Dermis blood vessel endothelial cell (primary cell): ENCODE data around the gene ACAP2. TPM values are rescaled to one million over a fixed set of nuclear protein-coding genes. Genes with fewer than 3 reads are reported as not detected.
"Not testable (repeated sequence)": the region's sequence is repeated elsewhere in the genome, so short reads cannot be mapped to it uniquely, and the experiment has no call there.

Experiments used
- DNase-seq: peaks from one replicate; pipeline ENCODE4 v3.0.0; 2010
- total RNA-seq: library from RNA; depleted of rRNA; stranded (reverse); fragments of >200 nt; gene quantifications from 2 replicates; pipeline ENCODE4 v1.2.3, GENCODE V29; 2014

The ACAP2 gene
- total RNA-seq, 1 donor from 2014 or later = 66.9 TPM

- DNase-seq = peak; percentile 44
Observed at GRCh38 chr3:195441992-195442572, 738 bp downstream of the ACAP2 start.

GRCh38 chr3:195441476-195441991 lies 1.3 kb downstream of the ACAP2 start:
- DNase-seq = peak; percentile 27

GRCh38 chr3:195441051-195441450 lies 1.8 kb downstream of the ACAP2 start:
- no peak for DNase-seq

- no peak for DNase-seq
Observed at GRCh38 chr3:195440379-195440778, 2.4 kb downstream of the ACAP2 start.

- DNase-seq = no peak
Observed at GRCh38 chr3:195438371-195438770, 4.4 kb downstream of the ACAP2 start.

GRCh38 chr3:195425849-195426248 lies 17.0 kb downstream of the ACAP2 start:
- peak; percentile 5 for DNase-seq

GRCh38 chr3:195423818-195424217 lies 19.0 kb downstream of the ACAP2 start:
- DNase-seq = no peak

GRCh38 chr3:195421400-195421799 lies 21.4 kb downstream of the ACAP2 start:
- peak; percentile 8 for DNase-seq

GRCh38 chr3:195416795-195417194 lies 26.0 kb downstream of the ACAP2 start:
- DNase-seq = no peak

GRCh38 chr3:195411836-195412235 lies 31.0 kb downstream of the ACAP2 start:
- no peak for DNase-seq

- no peak for DNase-seq
Observed at GRCh38 chr3:195410546-195410945, 32.3 kb downstream of the ACAP2 start.

GRCh38 chr3:195407531-195408409 lies 35.0 kb downstream of the ACAP2 start:
- DNase-seq = no peak

- peak; percentile 87 for DNase-seq
Observed at GRCh38 chr3:195405651-195406050, 37.2 kb downstream of the ACAP2 start.

- DNase-seq = no peak
Observed at GRCh38 chr3:195403841-195404408, 38.9 kb downstream of the ACAP2 start.

GRCh38 chr3:195403244-195403643 lies 39.6 kb downstream of the ACAP2 start:
- DNase-seq = no peak

- DNase-seq = no peak
Observed at GRCh38 chr3:195401943-195402342, 40.9 kb downstream of the ACAP2 start.

GRCh38 chr3:195398460-195398859 lies 44.4 kb downstream of the ACAP2 start:
- not testable (repeated sequence) for DNase-seq

GRCh38 chr3:195397524-195397923 lies 45.3 kb downstream of the ACAP2 start:
- DNase-seq = no peak

- no peak for DNase-seq
Observed at GRCh38 chr3:195395208-195395816, 47.5 kb downstream of the ACAP2 start.

GRCh38 chr3:195394700-195395099 lies 48.1 kb downstream of the ACAP2 start:
- DNase-seq = no peak

GRCh38 chr3:195394024-195394423 lies 48.8 kb downstream of the ACAP2 start:
- DNase-seq = no peak

- no peak for DNase-seq
Observed at GRCh38 chr3:195388380-195388779, 54.4 kb downstream of the ACAP2 start.

- DNase-seq = no peak
Observed at GRCh38 chr3:195386739-195387138, 56.1 kb downstream of the ACAP2 start.
